Liver (tissue), 3 donors: Measurements from ENCODE around the gene EML3.

ENCODE experiments used
- CTCF ChIP-seq: fragments of 150-350 bp; IDR thresholded peaks from 2 replicates; pipeline ENCODE4 v1.5.1; 2017; ENCODE audit warnings: improper control_type of control experiment, low read depth, low read length; ENCODE audit not compliant: missing input control
- GABPA ChIP-seq, 2 donors: IDR thresholded peaks in 1 of 2; conservative IDR thresholded peaks in 1 of 2; 2 replicates each; pipeline ENCODE4 v1.6.1; 2016; ENCODE audit warnings: antibody characterized with exemption in 2 of 2, mild to moderate bottlenecking in 1 of 2, moderate library complexity in 1 of 2
- JUND ChIP-seq, 2 donors: IDR thresholded peaks; 2 replicates each; pipeline ENCODE4 v1.6.1; 2016; ENCODE audit warnings: antibody characterized with exemption in 2 of 2
- MAX ChIP-seq: IDR thresholded peaks from 2 replicates; pipeline ENCODE4 v1.6.1; 2016; ENCODE audit warnings: antibody characterized with exemption
- NR2F2 ChIP-seq: IDR thresholded peaks from 2 replicates; pipeline ENCODE4 v1.6.1; 2016; ENCODE audit warnings: antibody characterized with exemption
- RAD21 ChIP-seq, 2 donors: IDR thresholded peaks; 2 replicates each; pipeline ENCODE4 v1.6.1; 2016; ENCODE audit warnings: antibody characterized with exemption in 2 of 2, mild to moderate bottlenecking in 2 of 2
- SP1 ChIP-seq: IDR thresholded peaks from 2 replicates; pipeline ENCODE4 v1.6.1; 2018; ENCODE audit warnings: antibody characterized with exemption, mild to moderate bottlenecking
- YY1 ChIP-seq: IDR thresholded peaks from 2 replicates; pipeline ENCODE4 v1.6.1; 2016; ENCODE audit warnings: antibody characterized with exemption, mild to moderate bottlenecking
- ZBTB33 ChIP-seq: IDR thresholded peaks from 2 replicates; pipeline ENCODE4 v1.6.1; 2016; ENCODE audit warnings: antibody characterized with exemption
- donor health status: healthy.
- donor health status: healthy.

- TF ChIP-seq CTCF (no peak), ZBTB33 (no peak), RAD21 (IDR thresholded peaks at IDR 0.05) (no peak), MAX (no peak), SP1 (no peak), JUND (IDR thresholded peaks at IDR 0.05) (no peak), GABPA (IDR thresholded peaks at IDR 0.05 in 1 of 2, conservative IDR thresholded peaks at IDR 0.05 in 1 of 2) (no peak), NR2F2 (no peak), YY1 (no peak)
These were observed 2.9 kb upstream of the EML3 start for GRCh38 chr11:62615521-62615920.
